Measurements from ENCODE around the gene SIDT2.

Gene SIDT2

DNA sequence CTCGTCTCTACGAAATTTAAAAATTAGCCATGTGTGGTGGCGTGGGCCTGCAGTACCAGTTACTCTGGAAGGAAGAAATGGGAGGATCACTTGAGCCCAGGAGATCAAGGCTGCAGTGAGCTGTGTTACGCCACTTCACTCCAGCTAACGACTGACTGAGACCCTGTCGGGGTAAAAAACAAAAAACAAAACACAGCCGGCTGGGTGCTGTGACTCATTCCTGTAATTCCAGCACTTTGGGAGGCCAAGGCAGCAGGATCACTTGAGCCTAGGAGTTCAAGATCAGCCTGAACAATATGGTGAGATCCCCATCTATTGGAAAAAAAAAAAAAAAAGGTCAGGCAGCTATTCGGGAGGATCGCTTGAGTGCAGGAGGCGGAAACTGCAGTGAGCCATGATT lies 32.0 kb upstream of the SIDT2 start:
- peaks cover 3% of the 10 kb centered on the region for H3K4me1 ChIP-seq
- H3K27ac ChIP-seq, result no peak overlapping the region
- no peak overlapping the region for H3K4me3 ChIP-seq (ENCODE audit: low read depth, low read length)
- H3K4me2 ChIP-seq (ENCODE audit: low read length), result no peak overlapping the region
- no peaks in the 10 kb centered on the region for H3K9me3 ChIP-seq (ENCODE audit: control insufficient read depth, low read length)
- H2AFZ ChIP-seq, result no peak overlapping the region
- H3K27me3 ChIP-seq (ENCODE audit: control insufficient read depth, insufficient read depth, low read length), result no peaks in the 10 kb centered on the region
- TF ChIP-seq, protein P1, sequence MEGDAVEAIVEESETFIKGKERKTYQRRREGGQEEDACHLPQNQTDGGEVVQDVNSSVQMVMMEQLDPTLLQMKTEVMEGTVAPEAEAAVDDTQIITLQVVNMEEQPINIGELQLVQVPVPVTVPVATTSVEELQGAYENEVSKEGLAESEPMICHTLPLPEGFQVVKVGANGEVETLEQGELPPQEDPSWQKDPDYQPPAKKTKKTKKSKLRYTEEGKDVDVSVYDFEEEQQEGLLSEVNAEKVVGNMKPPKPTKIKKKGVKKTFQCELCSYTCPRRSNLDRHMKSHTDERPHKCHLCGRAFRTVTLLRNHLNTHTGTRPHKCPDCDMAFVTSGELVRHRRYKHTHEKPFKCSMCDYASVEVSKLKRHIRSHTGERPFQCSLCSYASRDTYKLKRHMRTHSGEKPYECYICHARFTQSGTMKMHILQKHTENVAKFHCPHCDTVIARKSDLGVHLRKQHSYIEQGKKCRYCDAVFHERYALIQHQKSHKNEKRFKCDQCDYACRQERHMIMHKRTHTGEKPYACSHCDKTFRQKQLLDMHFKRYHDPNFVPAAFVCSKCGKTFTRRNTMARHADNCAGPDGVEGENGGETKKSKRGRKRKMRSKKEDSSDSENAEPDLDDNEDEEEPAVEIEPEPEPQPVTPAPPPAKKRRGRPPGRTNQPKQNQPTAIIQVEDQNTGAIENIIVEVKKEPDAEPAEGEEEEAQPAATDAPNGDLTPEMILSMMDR (IDR thresholded peaks at IDR 0.05), result no peak
- H3K9ac ChIP-seq, result no peak overlapping the region
- H3K36me3 ChIP-seq (ENCODE audit: control insufficient read depth, insufficient read depth, low read length), result no peaks in the 10 kb centered on the region
- peaks cover 27% of the 10 kb centered on the region for H3K79me2 ChIP-seq

DNA sequence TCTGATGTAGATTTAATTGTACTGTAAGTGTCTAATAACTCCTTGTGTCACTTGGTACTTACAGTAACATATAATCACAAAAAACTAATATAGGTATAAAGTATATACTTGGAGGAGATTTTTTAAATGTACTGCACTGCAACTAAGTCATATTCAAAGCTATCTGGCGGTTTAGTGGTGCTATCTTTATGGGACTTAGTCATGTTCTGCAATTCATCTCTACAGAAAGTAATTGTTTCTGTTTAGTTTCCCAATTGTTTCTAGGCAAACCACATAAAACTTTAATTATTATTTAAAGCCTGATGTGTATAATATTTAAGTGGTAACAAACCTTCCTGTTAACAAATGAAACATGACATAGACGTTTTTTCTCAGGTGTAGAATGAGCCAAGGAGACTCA lies 26.5 kb upstream of the SIDT2 start:
- no peaks in the 10 kb centered on the region for H3K36me3 ChIP-seq (ENCODE audit: control insufficient read depth, insufficient read depth, low read length)
- TF ChIP-seq, protein P1 (IDR thresholded peaks at IDR 0.05), result no peak

DNA sequence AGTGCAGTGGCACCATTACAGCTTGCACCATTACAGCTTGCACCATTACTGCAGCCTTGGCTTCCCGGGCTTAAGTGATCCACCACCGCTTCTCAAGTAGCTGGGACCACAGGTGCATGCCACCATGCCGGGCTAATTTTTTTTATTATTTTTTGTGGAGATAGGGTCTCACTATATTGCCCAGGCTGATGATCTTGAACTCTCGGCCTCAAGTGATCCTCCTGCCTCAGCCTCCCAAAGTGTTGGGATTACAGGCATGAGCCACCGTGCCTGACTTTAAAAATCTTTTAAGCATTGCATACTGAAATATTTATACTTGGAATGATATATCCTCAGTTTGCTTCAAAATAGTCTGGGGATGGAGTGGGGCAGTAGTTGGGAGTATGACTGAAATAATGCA lies 24.1 kb upstream of the SIDT2 start:
- H3K4me2 ChIP-seq (ENCODE audit: low read length), result no peak overlapping the region
- H3K27me3 ChIP-seq (ENCODE audit: control insufficient read depth, insufficient read depth, low read length), result no peaks in the 10 kb centered on the region
- peaks cover 32% of the 10 kb centered on the region for H3K79me2 ChIP-seq
- no peaks in the 10 kb centered on the region for H3K36me3 ChIP-seq (ENCODE audit: control insufficient read depth, insufficient read depth, low read length)
- H2AFZ ChIP-seq, result no peak overlapping the region
- TF ChIP-seq, protein P1 (IDR thresholded peaks at IDR 0.05), result no peak
- H3K9me3 ChIP-seq (ENCODE audit: control insufficient read depth, low read length), result no peaks in the 10 kb centered on the region
- H3K4me1 ChIP-seq, result no peaks in the 10 kb centered on the region
- no peak overlapping the region for H3K27ac ChIP-seq
- H3K9ac ChIP-seq, result no peak overlapping the region
- no peak overlapping the region for H3K4me3 ChIP-seq (ENCODE audit: low read depth, low read length)

More for the DNA sequence above, 26.5 kb upstream of the SIDT2 start:
- Histone ChIP-seq H3K4me2 (ENCODE audit: low read length) (no peak overlapping the region), H3K9ac (no peak overlapping the region), H3K4me1 (no peaks in the 10 kb centered on the region), H3K27ac (no peak overlapping the region), H2AFZ (no peak overlapping the region), H3K79me2 (peaks cover 36% of the 10 kb centered on the region), H3K9me3 (ENCODE audit: control insufficient read depth, low read length) (no peaks in the 10 kb centered on the region), H3K4me3 (ENCODE audit: low read depth, low read length) (no peak overlapping the region), H3K27me3 (ENCODE audit: control insufficient read depth, insufficient read depth, low read length) (no peaks in the 10 kb centered on the region)

DNA sequence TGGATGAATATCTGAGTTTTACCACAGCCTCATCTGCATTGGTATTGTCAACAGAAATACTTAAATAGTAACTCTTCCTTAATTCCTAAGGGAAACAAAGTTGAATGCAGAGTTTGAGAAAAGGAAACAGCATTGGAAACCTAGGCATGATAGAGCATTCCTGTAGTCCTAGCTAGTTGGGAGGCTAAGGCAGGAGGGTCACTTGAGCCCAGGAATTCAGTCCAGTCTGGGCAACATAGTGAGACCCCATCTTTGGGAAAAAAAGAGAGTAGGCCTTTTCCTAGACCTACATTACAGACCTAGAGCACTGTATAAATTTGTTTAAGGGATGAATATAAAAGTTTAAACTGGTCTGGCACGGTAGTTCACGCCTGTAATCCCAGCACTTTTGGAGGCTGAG lies 21.0 kb upstream of the SIDT2 start:
- TF ChIP-seq, protein P1 (IDR thresholded peaks at IDR 0.05), result no peak
- Histone ChIP-seq H3K9me3 (ENCODE audit: control insufficient read depth, low read length) (no peaks in the 10 kb centered on the region), H3K27me3 (ENCODE audit: control insufficient read depth, insufficient read depth, low read length) (no peaks in the 10 kb centered on the region), H3K4me1 (no peaks in the 10 kb centered on the region), H3K9ac (no peak overlapping the region), H3K27ac (no peak overlapping the region), H2AFZ (no peak overlapping the region), H3K4me2 (ENCODE audit: low read length) (no peak overlapping the region), H3K4me3 (ENCODE audit: low read depth, low read length) (no peak overlapping the region), H3K36me3 (ENCODE audit: control insufficient read depth, insufficient read depth, low read length) (no peaks in the 10 kb centered on the region), H3K79me2 (peaks cover 15% of the 10 kb centered on the region)

DNA sequence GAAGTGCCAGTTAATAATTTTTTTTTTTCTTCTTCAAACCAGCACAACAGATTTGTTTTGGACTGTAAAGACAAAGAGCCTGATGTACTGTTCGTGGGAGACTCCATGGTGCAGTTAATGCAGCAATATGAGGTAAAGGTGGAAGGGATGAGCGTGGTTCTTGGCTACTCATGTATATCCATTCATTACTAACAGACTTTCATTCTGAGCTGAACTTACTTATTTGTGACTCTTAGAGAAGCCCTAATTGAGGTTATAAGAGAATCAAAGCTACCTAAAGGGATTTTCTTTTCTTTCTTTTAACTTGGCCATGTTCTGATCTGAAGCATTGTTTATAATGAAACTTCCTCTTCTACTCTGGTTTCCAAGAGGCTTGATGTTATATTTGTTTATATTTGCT lies 18.7 kb upstream of the SIDT2 start:
- Histone ChIP-seq H3K4me2 (ENCODE audit: low read length) (no peak overlapping the region), H3K79me2 (peaks cover 3% of the 10 kb centered on the region), H3K4me1 (no peaks in the 10 kb centered on the region), H3K36me3 (ENCODE audit: control insufficient read depth, insufficient read depth, low read length) (no peaks in the 10 kb centered on the region), H3K9ac (no peak overlapping the region), H3K27me3 (ENCODE audit: control insufficient read depth, insufficient read depth, low read length) (no peaks in the 10 kb centered on the region), H2AFZ (no peak overlapping the region), H3K9me3 (ENCODE audit: control insufficient read depth, low read length) (no peaks in the 10 kb centered on the region), H3K27ac (no peak overlapping the region), H3K4me3 (ENCODE audit: low read depth, low read length) (no peak overlapping the region)
- TF ChIP-seq, protein P1 (IDR thresholded peaks at IDR 0.05), result no peak
